ENCODE measurements around the gene CLDN8.

DNA sequence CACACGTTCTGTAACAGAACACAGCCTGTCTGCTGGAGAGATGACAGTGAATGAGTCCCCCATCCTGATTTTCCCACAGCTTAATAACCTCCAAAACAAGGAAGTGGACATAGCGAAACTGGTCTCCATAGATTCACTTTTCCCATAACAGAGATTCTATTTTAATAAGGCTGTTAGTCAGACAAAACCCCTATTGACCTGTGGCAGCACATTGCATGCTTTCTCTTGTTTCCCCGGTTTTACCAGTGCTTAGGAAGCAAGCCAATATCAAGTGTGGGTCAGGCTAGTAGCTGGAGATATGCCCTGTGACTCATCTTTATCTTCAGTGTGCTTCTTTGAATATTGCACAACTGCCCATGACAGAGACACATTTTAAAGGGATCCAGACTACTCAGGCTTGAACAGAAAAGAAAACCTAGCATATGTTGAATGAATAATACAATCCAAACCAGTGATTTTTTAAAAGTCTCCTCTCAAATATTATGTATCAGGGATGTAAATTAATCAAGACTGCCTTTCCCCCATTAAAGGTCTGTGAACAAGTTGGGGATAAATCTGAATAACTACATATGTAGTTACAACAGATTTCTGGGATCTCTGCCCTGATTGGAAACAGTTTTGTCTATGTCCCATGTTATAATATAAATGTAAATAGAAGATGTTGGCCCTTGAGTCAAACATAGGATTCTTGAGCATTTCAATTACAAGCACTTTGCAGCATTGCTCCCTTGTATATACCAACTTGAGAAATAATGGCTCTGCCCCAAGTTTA is 11.9 kb upstream of the CLDN8 start:
- TF ChIP-seq, protein P1, sequence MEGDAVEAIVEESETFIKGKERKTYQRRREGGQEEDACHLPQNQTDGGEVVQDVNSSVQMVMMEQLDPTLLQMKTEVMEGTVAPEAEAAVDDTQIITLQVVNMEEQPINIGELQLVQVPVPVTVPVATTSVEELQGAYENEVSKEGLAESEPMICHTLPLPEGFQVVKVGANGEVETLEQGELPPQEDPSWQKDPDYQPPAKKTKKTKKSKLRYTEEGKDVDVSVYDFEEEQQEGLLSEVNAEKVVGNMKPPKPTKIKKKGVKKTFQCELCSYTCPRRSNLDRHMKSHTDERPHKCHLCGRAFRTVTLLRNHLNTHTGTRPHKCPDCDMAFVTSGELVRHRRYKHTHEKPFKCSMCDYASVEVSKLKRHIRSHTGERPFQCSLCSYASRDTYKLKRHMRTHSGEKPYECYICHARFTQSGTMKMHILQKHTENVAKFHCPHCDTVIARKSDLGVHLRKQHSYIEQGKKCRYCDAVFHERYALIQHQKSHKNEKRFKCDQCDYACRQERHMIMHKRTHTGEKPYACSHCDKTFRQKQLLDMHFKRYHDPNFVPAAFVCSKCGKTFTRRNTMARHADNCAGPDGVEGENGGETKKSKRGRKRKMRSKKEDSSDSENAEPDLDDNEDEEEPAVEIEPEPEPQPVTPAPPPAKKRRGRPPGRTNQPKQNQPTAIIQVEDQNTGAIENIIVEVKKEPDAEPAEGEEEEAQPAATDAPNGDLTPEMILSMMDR (IDR thresholded peaks at IDR 0.05; ENCODE audit: low read depth, low read length), result no peak
- TF ChIP-seq EZH2phosphoT487 (IDR thresholded peaks at IDR 0.05; ENCODE audit: low read depth), result no peak

All from OCI-LY3 (cell line).